Aorta (tissue), 5 donors: ENCODE measurements around the gene DCBLD2. TPM values are rescaled to one million over a fixed set of nuclear protein-coding genes. Genes with fewer than 3 reads are reported as not detected.
"Not testable (repeated sequence)": the region's sequence is repeated elsewhere in the genome, so short reads cannot be mapped to it uniquely, and the experiment has no call there.

Experiments used
- ATAC-seq: fragments of 200-7000 bp; cut with Tn5 transposase; one replicate; pipeline ENCODE4 v1.9.1; 2022; ENCODE audit warnings: moderate library complexity; ENCODE audit not compliant: low FRiP score
- DNase-seq, 2 donors: peaks; one replicate each; pipeline ENCODE4 v3.0.0-alpha.2; 2020
- H3K27ac ChIP-seq, 2 donors: one replicate each; pipeline ENCODE4 v1.5.1; 2013; ENCODE audit warnings: low read length in 2 of 2, mild to moderate bottlenecking in 2 of 2, moderate library complexity in 2 of 2, control low read depth in 1 of 2, inconsistent platforms in 1 of 2, low read depth in 1 of 2
- H3K27me3 ChIP-seq, 2 donors: one replicate each; pipeline ENCODE4 v1.6.1; 2013; ENCODE audit warnings: control low read depth in 1 of 2, low read length in 1 of 2, mild to moderate bottlenecking in 1 of 2, moderate library complexity in 1 of 2; ENCODE audit not compliant: insufficient read depth in 2 of 2, control insufficient read depth in 1 of 2
- H3K36me3 ChIP-seq, 2 donors: one replicate each; pipeline ENCODE4 v1.6.1; 2013; ENCODE audit warnings: control low read depth in 1 of 2, low read length in 1 of 2, mild to moderate bottlenecking in 1 of 2; ENCODE audit not compliant: insufficient read depth in 2 of 2, control insufficient read depth in 1 of 2
- H3K4me1 ChIP-seq, 2 donors: one replicate each; pipeline ENCODE4 v1.6.1; 2013; ENCODE audit warnings: low read length in 2 of 2, control low read depth in 1 of 2, mild to moderate bottlenecking in 1 of 2, moderate library complexity in 1 of 2; ENCODE audit not compliant: insufficient read depth in 2 of 2, control insufficient read depth in 1 of 2
- H3K4me3 ChIP-seq, 2 donors: one replicate each; pipeline ENCODE4 v1.5.1; 2013; ENCODE audit warnings: low read length in 2 of 2, control low read depth in 1 of 2, mild to moderate bottlenecking in 1 of 2
- H3K9me3 ChIP-seq: one replicate; pipeline ENCODE4 v1.6.1; 2013; ENCODE audit warnings: mild to moderate bottlenecking, low read length; ENCODE audit not compliant: control insufficient read depth
- WGBS, 2 donors: extraction: QIAGEN DNeasy Blood & Tissue Kit; methylation state at CpG; one replicate each; pipeline ENCODE4 v1.1.7; 2013; 5-methylcytosine and 5-hydroxymethylcytosine counted together
- intact Hi-C, 2 donors: fragments of 100-400 bp; cut with DNase I; formaldehyde crosslinking; loops; one replicate each; pipeline versions ENCODE4 v1.14.2 to v1.15.0; 2022
- polyA plus RNA-seq, 2 donors: library from polyadenylated mRNA; stranded (reverse); fragments of 200-250 nt; gene quantifications; one replicate each; pipeline ENCODE4 v1.2.3, GENCODE V29; 2013
- total RNA-seq, 2 donors: library from RNA; stranded (reverse); fragmentation: NEBNext Ultra II Directional; extraction: Animal tissue kit (Norgen Biotek cat#: 25700); gene quantifications; one replicate each; pipeline ENCODE4 v1.2.1, GENCODE V29; 2021
- donor health status: healthy with polysubstance abuse.
- donor health status: Bipolar disorder and iron deficiency.
- donor health status: DM: no; HTN: no; CAD: no.
- donor health status: DM: no; HTN: no; CAD: no.
- donor health status: DM: yes; HTN: yes; CAD: no.

Gene DCBLD2
- total and polyA plus RNA-seq, 4 donors = 4.4 to 36.3 (median 20.7) TPM

DNA sequence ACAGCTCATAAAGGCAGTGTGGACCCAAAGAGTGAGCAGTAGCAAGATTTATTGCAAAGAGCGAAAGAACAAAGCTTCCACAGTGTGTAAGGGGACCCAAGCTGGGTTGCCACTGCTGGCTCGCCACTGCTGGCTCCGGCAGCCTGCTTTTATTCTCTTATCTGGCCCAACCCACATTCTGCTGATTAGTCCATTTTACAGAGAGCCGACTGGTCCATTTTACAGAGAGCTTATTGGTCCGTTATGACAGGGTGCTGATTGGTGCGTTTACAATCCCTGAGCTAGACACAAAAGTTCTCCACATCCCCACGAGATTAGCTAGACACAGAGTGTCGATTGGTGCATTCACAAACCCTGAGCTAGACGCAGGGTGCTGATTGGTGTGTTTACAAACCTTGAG lies 44.2 kb downstream of the DCBLD2 start:
- H3K9me3 ChIP-seq, H3K36me3 ChIP-seq, DNase-seq, ATAC-seq, H3K27ac ChIP-seq, H3K4me1 ChIP-seq, H3K4me3 ChIP-seq, H3K27me3 ChIP-seq: not testable (repeated sequence)
- intact Hi-C loops = loop anchor here in 1 of 2 donors (5.0 kb wide), 1 partner anchor 45 kb away; the partner anchor contains the start of gene DCBLD2
- WGBS, 2 donors = 96 to 97% methylated on average over 9 of the region's 9 CpGs

- Histone ChIP-seq H3K36me3 (no peaks in the 10 kb centered on the region), H3K4me1 (no peaks in the 10 kb centered on the region), H3K27me3 (no peaks in the 10 kb centered on the region), H3K27ac (no peak overlapping the region), H3K4me3 (no peak overlapping the region), H3K9me3 (no peaks in the 10 kb centered on the region)
- no peak for ATAC-seq
- DNase-seq = no peak
- intact Hi-C loops = loop anchor here in 1 of 2 donors (5.0 kb wide), 1 partner anchor 46 kb away; the partner anchor contains the start of gene DCBLD2
- 94 to 97% methylated on average over 8 of the region's 8 CpGs for WGBS, 2 donors
Observed at GRCh38 chr3:98856724-98857123, 44.8 kb downstream of the DCBLD2 start.

GRCh38 chr3:98855806-98856400 lies 45.6 kb downstream of the DCBLD2 start:
- ATAC-seq = no peak
- 54 to 59% methylated on average over 1 of the region's 1 CpG for WGBS, 2 donors
- intact Hi-C loops = loop anchor here in 1 of 2 donors (5.0 kb wide), 1 partner anchor 46 kb away; the partner anchor contains the start of gene DCBLD2

DNA sequence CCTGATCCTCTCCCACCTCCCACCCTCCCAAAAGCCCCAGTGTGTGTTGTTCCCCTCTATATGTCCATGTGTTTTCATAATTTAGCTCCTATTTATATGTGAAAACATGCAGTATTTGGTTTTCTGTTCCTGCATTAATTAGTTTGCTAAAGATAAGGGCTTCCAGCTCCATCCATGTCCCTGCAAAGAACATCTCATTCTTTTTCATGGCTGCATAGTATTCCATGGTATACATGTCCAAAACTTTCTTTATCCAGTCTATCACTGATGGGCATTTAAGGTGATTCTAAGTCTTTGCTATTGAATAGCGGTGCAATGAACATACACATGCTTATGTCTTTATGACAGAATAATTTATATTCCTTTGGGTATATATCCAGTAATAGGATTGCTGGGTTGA lies 53.4 kb downstream of the DCBLD2 start:
- DNase-seq (no peak), ATAC-seq (no peak)
- Histone ChIP-seq H3K36me3 (no peaks in the 10 kb centered on the region), H3K27ac (no peak overlapping the region), H3K9me3 (no peaks in the 10 kb centered on the region), H3K27me3 (no peaks in the 10 kb centered on the region), H3K4me3 (no peak overlapping the region), H3K4me1 (peaks cover 3 to 4% of the 10 kb centered on the region in 2 donors)
- intact Hi-C loops = no loop called here
- 97 to 98% methylated on average over 1 of the region's 1 CpG for WGBS, 2 donors

More at GRCh38 chr3:98855806-98856400, 45.6 kb downstream of the DCBLD2 start:
- no peaks in the 10 kb centered on the region for H3K9me3 ChIP-seq
- H3K4me3 ChIP-seq = no peak overlapping the region
- H3K4me1 ChIP-seq = no peaks in the 10 kb centered on the region
- H3K27ac ChIP-seq = no peak overlapping the region
- no peaks in the 10 kb centered on the region for H3K27me3 ChIP-seq
- H3K36me3 ChIP-seq = no peaks in the 10 kb centered on the region
- DNase-seq = no peak

DNA sequence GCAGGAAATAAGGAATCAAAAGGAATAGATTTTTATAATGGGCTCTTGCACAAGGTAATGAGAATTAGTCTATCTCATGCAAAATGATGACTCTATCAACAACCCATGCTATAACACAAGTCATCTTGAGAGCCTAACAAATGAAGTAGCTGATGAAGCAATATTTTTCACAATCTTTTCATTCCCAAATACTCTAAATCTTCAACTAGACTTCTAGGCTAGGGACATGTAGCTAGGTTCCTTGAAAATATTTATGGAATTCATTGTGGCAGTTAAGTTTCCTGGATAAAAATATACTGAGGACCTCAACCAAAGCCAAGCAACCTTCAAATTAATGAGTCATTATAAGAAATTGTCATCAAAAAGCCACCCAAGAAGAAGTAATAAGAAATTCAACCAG lies 55.4 kb downstream of the DCBLD2 start:
- DNase-seq (no peak), ATAC-seq (no peak)
- peaks cover 3 to 4% of the 10 kb centered on the region in 2 donors for H3K4me1 ChIP-seq
- no peak overlapping the region for H3K27ac ChIP-seq
- H3K4me3 ChIP-seq = no peak overlapping the region
- intact Hi-C loops = no loop called here
- no peaks in the 10 kb centered on the region for H3K36me3 ChIP-seq
- H3K9me3 ChIP-seq = no peaks in the 10 kb centered on the region
- no peaks in the 10 kb centered on the region for H3K27me3 ChIP-seq

DNA sequence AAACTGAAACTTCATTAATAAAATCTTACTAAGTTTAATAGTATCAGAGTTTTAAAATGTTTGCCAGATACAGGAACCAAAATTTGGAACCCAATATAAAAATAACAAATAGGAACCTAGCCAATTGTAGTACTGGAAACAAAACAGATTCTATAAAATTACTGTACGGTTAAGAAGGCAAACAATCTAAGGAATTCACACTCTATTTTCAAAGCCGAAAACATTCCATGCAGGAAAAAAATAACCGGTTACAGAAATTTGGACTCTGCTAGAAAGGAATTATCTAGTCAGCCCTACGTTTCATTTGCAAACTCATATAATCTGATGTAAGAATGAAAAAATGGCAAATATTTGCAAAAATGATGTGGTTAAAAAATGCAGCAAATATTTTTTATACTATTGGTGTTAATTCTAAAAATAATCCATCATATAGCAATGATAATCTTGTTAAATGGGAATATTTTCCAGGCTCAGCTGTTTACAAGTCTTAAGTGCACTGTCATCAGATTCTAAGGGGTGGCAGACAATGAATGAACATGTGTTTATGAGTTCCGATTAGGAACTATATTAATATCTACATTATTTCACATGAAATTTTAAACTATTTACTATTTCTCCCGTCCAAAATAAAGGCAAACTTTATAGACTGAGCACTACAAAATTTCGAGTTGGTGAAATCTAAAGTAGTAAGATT lies 58.1 kb downstream of the DCBLD2 start:
- no peak for DNase-seq
- ATAC-seq = no peak
- no peaks in the 10 kb centered on the region for H3K9me3 ChIP-seq
- H3K36me3 ChIP-seq = peaks cover 0 to 2% of the 10 kb centered on the region in 2 donors
- intact Hi-C loops = no loop called here
- H3K4me3 ChIP-seq = no peak overlapping the region
- 41 to 50% methylated on average over 7 of the region's 7 CpGs for WGBS, 2 donors
- no peaks in the 10 kb centered on the region for H3K27me3 ChIP-seq
- H3K4me1 ChIP-seq = peaks cover 3 to 4% of the 10 kb centered on the region in 2 donors
- no peak overlapping the region for H3K27ac ChIP-seq

DNA sequence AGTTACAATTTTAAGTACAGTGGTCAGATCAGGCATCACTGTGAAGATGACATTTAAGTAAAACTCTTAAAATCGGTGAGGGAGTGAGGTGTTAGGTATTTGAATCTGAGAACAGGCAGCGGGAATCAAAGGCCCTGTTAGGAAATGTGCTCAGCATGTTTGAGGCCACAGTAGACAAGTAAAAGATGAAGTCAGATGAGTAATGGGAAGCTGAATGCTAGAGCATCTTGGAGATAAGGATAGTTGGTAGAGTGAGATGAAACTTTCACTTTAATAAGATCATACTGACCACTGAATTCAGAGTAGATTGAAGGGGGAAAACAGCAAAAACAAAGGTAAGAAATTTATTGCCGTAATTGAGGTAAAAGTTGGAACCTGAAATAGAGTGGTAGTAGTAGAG lies 61.6 kb downstream of the DCBLD2 start:
- no peak overlapping the region for H3K4me3 ChIP-seq
- intact Hi-C loops = no loop called here
- no peaks in the 10 kb centered on the region for H3K9me3 ChIP-seq
- DNase-seq (no peak), ATAC-seq (no peak)
- no peaks in the 10 kb centered on the region for H3K4me1 ChIP-seq
- no peak overlapping the region for H3K27ac ChIP-seq
- no peaks in the 10 kb centered on the region for H3K27me3 ChIP-seq
- WGBS, 2 donors = 91 to 94% methylated on average over 3 of the region's 3 CpGs
- H3K36me3 ChIP-seq = peaks cover 0 to 2% of the 10 kb centered on the region in 2 donors

DNA sequence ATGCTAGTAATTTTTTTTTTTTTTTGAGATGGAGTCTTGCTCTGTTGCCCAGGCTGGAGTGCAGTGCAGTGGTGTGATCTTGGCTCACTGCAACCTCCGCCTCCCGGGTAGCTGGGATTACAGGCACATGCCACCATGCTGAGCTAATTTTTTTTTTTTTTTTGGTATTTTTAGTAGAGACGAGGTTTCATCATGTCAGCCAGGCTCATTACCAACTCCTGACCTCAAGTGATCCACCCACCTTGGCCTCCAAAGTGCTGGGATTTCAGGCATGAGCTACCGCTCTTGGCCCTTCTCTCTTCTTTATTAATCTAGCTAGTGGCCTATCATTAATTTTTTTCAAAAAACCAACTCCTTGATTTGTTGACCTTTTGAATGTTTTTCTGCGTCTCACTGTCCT lies 70.4 kb downstream of the DCBLD2 start:
- H3K27me3 ChIP-seq, H3K27ac ChIP-seq, H3K4me1 ChIP-seq, H3K36me3 ChIP-seq, intact Hi-C loops, DNase-seq, H3K9me3 ChIP-seq, H3K4me3 ChIP-seq, ATAC-seq: not testable (repeated sequence)
- WGBS, 2 donors = 76 to 78% methylated on average over 5 of the region's 5 CpGs
